Stimulated activated CD8-positive, alpha-beta memory T cell treated with anti-CD3 and anti-CD28 coated beads, Interleukin-7, amount 100 ng/mL, for 1 hour (primary cell): ENCODE data around the gene COMT.

Experiments
- DNase-seq, 2 donors: peaks; one replicate each; pipeline ENCODE4 v3.0.0-alpha.2; 2020; ENCODE audit warnings: low read depth in 2 of 2

The COMT gene

DNA sequence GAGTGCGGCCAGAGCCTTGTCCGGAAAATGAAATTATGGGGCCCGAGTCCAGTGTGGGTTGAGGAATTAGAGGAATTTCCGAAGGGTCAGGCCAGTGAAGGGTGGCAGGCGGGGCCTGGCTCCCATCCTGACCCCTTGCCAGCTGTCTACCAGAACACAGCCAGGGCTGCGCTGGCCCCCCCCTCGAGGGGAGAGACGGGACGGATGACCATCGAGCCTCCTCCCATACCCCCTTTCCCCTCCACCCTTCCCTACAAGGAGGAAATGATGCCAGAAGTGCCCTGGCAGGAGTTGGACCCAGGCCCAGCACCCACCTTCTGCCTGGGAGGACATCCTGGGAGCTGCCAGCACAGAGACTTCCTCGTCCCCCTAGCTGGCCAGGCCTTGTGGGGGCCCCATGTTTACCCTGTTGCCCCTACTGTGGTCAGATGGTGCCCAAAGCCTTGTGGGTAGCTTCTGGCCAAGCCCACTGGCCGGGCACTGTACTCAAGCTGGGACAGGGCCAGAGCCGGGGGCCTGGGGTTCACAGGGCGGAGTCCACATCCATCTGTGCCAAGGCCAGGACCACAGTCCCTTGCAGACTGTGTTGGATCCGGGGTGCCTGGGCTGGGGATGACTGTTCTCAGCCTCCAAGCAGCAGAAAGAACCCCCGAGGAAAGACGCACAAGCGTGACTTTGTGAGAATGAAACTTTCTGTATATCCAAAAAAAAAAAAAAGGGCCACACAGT lies 54.2 kb downstream of the COMT start:
- DNase-seq = no peak

- DNase-seq = no peak
Measured at GRCh38 chr22:19996694-19997384, 55.3 kb downstream of the COMT start.

DNA sequence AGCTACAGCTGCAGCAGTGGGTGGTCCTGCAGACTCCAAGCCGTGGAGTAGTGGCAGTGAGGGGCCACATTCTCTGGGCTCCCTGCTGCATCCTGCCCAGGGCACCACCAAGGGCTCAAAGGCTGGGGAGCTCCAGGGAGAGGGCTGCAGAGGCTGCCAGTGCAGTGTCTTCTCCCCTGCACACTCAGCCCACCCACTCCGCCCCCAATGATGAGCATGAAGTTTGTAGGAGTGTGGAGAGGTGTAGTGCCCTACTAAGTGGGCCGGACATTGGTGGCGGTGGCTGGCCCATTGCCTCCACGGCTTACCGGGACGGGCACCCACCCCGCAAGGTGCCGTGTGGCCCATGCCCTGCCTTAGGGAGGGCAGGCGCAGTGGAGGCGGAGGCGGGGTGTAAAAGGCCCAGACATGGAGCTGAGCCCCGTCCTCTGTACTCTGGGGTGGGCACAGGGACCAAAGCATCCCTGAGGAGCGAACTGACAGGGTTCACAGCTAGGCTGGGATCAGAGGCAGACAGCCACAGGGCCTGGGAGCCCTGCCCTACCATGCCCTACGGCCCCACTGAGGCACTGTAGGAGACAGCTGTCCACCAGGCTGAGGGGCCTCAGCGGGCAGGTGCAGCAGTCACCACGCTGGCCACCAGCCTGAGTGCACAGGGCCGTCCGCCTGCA lies 56.1 kb downstream of the COMT start:
- DNase-seq = no peak

DNA sequence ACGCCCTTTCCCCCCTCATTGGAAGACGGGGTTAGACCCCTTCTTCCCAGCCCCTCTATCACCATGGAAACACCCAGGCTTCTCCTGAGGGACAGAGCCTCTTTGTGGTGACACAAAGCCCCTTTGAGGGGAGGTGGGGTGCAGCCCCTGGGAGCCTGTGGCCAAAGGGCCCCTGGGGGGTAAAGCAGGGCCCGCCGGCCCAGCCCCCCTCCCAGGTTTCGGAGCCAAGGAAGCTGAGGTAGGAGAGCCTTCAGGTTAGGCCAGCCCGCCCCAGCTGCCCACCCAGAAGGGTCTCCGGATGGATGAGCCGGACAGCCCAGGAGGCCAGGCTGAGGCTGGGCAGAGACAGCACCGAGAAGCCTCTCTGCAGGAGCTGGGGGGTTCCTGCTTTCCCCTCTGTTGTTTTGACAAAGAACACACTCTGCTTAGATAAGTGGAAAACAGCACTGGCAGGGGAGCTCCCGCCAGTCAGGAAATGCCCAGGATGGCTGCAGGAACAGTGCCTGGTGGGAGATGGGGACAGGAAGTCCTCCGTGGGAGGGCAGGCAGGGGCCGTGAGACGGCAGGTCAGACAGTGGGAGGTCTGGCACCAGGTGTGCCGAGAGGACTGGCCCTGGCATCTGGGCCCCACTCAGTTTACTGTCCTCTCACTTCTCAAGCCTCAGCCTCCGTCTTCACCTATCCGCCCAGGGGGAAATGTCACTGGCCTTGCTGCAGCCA lies 56.8 kb downstream of the COMT start:
- no peak for DNase-seq

DNA sequence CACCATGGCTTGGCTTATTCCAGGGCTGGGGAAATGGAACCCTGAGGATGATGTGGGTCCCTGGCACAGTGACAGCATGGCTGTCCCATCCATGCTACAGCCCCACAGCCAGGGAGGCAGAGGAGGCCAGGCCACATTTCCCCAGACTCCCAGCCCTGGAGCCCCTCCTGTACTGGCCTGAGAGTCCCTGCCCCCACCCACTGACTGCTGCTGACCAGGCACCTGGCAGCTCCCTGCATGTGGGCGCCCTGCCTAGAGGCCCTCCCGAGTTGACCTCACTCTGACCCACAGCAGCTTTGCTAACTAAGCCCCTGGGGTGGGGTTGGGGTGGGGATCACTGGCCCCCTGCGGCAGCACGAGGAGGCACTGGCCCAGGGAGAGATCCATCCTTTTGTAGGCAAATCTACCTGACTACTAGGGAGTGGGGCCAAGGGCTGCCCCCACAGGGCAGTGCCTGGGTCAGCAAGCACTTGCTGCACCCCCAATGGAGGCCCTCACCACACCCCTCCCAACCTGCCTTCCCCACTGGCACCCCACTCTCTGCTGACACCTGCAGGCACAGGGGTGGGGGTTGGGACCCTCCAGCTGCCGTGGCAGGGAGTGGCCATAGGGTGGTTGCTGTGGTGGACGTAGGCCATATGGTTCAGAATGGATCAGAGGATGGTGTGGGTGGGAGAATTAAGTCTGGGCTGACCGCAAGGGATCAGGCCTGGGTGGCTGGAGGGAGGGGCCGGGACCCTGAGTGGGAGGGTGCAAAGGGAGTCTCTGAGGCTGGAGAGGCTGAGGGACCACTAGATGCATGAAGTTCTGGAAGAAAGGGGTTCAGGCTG lies 57.6 kb downstream of the COMT start:
- no peak for DNase-seq

DNA sequence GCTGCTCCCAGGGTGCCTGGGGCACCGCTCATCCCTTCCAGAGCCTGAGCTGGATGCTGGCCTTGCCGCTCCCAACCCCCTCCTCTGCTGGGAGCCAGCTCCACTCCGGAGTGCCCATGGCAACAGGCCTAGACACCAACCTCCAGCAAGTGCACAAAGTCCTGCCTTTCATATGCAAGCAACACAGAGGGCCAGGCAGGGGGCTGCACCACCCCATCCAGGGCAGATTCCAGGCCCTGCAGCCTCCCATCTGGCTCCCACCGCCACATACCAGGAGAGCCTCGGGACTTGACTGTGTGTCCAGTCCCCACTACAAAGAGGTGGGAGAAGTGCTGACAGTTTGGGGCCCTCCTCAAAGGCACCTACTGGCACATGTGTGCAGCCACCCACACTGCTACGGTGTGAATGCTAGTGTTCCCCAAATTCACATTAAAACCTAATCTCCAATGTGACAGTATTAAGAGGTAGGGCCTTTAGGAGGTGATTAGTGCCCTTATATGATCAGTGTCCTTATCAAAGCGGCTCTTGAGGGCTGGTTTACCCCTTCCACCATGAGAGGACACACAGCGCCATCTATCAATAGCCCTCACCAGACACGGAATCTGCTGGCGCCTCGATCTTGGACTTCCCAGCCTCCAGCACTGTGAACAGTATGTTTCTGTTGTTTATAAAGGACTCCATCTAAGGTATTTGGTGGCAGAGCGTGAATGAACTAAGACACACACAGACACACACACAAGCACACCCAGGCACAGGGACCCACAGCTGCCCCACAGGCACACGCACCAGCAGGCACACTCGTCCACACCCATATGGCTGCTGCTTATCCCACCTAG lies 58.9 kb downstream of the COMT start:
- no peak for DNase-seq

DNA sequence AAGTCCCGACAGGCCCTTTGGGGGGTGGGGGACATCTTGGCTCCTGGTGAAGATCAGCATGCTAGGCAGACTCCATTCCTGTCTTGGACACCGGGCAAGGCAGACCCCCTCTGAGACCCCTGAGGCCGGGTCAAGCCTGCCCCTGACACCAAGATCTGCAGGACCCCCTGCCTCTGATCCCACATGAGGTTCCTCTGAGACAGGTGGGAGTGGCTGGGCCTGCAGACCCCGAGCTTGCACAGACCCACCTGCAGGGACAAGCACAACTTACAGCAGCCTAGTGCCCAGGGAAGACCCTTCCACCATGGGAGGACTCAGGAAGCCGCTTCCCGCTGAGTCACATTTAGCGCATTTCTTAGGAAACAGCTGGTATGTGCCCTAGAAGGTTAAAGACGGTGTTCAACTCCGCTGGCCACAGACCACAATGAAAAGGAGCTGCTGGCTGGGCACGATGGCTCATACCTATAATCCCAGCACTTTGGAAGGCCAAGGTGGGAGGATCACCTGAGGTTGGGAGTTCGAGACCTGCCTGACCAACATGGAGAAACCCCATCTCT lies 59.6 kb downstream of the COMT start:
- DNase-seq = no peak

DNA sequence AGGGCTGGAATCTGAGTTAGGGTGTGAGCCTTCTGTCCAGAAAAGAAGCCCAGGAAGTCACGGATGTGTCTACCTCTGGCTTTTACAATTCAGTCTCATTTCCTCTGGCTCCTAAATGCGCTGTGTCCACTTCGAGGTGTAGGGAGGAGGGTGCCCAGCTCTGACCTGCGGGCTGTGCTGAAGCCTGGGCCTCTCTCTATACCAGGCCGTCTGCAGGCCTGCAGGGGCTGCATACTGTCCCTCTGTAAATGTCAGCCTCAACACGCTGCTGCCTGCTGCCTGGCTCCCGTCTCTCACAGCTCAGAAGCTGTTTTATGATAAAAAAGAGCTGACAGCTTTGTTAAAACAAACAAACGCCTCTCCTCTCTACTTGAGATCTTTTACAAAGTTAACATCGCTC lies 60.6 kb downstream of the COMT start:
- DNase-seq = no peak

DNA sequence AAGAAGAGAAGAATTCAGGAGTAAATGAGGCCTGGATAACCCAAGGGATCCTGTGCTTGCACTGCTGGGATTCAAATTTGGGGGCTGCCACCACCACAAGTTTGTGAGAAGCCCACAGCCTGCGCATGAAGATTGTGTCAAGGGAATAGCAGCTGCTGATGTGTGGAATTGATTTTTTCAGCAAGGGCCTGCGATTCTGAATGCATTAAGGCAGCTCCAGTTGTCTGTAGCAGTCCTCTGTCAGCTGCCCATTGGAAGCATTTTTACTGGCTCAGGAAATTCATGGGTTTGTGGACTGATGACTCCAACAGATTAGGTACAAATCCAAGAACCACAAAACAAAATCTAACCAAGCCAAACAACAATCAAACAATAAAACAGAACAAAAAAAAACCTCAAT lies 61.1 kb downstream of the COMT start:
- no peak for DNase-seq

GRCh38 chr22:20003304-20003703 lies 61.7 kb downstream of the COMT start:
- no peak for DNase-seq

GRCh38 chr22:20004464-20004863 lies 62.9 kb downstream of the COMT start:
- no peak for DNase-seq

DNA sequence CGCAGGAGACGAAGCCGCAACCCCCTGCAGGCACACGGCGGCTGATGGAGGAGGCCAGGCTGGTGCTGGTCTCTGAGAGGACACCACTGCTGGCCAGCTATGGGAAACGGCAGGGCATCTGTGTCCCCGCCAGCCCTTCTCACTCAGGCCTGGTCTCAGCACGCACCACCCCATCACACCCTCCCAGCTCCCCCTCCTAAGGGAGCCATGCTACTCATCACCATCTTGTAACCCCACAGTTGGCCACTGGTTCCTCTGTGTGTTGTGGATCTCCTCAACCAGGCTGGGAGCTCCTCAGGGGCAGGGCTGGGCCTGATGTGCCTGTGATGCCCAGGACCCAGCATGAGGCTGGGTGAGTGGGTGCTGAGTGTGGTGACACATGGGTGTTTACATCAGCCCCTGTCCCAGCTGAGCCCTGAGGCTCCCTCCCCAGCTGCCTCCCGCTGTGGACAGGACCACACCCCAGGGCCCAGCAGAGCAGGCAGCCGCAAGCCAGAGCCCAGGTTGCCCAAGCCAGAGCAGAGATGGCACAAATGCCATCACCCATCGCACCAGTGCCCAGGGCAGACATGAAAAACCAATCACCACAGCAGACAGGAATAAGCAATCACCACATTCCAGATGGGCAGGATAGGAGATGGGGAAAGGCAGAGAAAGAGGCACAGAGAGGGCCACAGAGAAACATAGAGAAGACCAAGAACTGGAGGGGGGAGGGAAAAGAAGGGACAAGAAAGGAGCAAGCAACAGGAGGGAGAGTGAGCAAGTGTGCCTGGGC lies 66.8 kb downstream of the COMT start:
- no peak for DNase-seq

GRCh38 chr22:20009018-20009491 lies 67.5 kb downstream of the COMT start:
- DNase-seq = no peak

DNA sequence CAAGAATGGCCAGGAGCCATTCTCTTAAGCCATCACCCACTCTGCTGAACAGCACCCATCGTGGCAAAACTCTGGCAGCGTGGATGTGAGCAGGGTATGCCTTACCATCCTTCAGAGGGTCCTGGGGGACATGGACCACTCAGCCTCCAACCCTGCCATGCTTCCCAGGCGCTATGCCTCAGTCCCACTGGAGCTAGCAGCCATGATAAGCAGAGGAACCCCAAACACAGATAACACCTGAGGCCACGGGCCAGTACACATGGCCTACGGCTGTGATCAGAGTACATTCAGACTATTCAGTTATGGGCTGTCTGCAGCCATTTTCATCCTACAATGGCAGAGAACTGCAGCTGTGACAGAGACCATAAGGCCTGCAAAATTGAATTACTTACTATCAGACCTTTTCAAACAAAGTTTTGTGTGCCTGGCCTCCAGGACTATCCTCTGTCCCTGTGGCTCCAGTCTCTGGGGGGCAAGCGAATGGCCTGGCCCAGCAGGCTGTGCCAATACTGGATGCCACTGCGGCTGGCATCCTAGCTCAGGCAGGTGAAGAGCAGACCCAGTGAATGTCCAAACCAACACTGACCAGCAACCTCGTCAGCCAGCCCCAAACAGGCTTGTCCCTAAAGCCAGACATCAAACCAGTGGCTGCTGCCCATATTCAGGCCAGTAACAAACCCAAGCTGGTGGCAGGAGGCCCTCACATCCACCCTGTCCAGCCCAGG lies 68.2 kb downstream of the COMT start:
- no peak for DNase-seq

DNA sequence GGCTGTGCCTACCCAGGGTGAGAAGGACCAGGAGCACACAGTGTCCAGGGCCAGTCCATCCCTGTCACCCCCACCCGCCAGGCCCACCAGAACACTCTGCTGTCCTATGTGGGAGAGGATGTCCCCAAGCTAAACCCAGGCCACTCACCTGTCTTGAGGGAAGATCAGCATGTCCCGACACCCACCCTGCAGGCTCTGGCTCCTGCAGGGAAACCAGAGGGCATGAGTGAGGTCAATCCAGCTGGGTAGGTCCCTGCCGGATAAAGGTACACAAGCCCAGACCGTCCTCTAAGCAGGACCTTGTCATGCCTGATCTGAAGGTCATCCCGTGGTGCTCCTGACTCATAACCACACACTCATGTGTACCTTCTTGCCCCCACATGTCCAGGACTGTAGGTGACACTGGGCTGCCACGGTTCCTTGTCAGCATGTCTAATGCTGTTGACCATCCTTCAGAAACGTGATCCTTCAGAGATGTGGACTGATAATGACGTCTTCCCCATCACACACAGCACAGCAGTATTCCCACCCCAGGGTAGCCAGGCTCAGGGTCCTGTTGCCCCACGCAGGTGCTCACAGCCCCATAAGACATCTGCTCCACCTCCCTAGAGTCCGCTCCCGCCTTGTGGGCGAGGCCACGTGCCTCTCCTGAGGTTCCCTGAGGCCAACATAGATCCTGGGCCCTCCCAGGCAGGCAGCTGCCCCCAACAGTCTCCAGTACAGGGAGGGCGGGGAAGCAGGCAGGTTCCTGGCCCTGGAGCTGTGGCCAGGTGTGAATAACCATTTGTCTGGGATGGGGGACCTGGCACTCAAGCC lies 68.9 kb downstream of the COMT start:
- DNase-seq = no peak

GRCh38 chr22:20011123-20011992 lies 69.8 kb downstream of the COMT start:
- DNase-seq = no peak
